HG03575 (cell line): ENCODE results near the gene AKNA.

Experiments used
- ATAC-seq: cut with Tn5 transposase; IDR thresholded peaks from one replicate; pipeline ENCODE4 v1.9.1; 2021; ENCODE audit not compliant: unreplicated experiment, insufficient number of reproducible peaks, low FRiP score; ENCODE audit errors: extremely low read depth

The AKNA gene

GRCh38 chr9:114300846-114301797 lies 86.7 kb downstream of the AKNA start:
- ATAC-seq: no peak

GRCh38 chr9:114300153-114300845 lies 87.5 kb downstream of the AKNA start:
- no peak for ATAC-seq

GRCh38 chr9:114299286-114300152 lies 88.3 kb downstream of the AKNA start:
- ATAC-seq: no peak

GRCh38 chr9:114296338-114296737 lies 91.4 kb downstream of the AKNA start:
- no peak for ATAC-seq

- no peak for ATAC-seq
Measured at GRCh38 chr9:114294664-114295063, 93.1 kb downstream of the AKNA start.

- no peak for ATAC-seq
Measured at GRCh38 chr9:114291886-114292590, 95.7 kb downstream of the AKNA start.

- ATAC-seq: no peak
Measured at GRCh38 chr9:114291064-114291474, 96.7 kb downstream of the AKNA start.

- no peak for ATAC-seq
Measured at GRCh38 chr9:114290561-114290986, 97.2 kb downstream of the AKNA start.

- ATAC-seq: no peak
Measured at GRCh38 chr9:114289571-114290481, 98.0 kb downstream of the AKNA start.

GRCh38 chr9:114289106-114289505 lies 98.7 kb downstream of the AKNA start:
- no peak for ATAC-seq

- no peak for ATAC-seq
Measured at GRCh38 chr9:114288193-114289091, 99.3 kb downstream of the AKNA start.

GRCh38 chr9:114287763-114288192 lies 100.0 kb downstream of the AKNA start:
- ATAC-seq: no peak

- no peak for ATAC-seq
Measured at GRCh38 chr9:114287001-114287762, 100.6 kb downstream of the AKNA start.

- ATAC-seq: no peak
Measured at GRCh38 chr9:114286146-114286679, 101.6 kb downstream of the AKNA start.

- ATAC-seq: no peak
Measured at GRCh38 chr9:114285166-114285867, 102.5 kb downstream of the AKNA start.
